H1 (cell line): ENCODE data around the gene PLA2G1B.

Experiments used
- CREB1 ChIP-seq: IDR thresholded peaks from 2 replicates; pipeline ENCODE4 v1.6.1; 2012; ENCODE audit warnings: inconsistent platforms
- CTBP2 ChIP-seq: IDR thresholded peaks from 2 replicates; pipeline ENCODE4 v1.7.0; 2011; ENCODE audit warnings: borderline replicate concordance, mild to moderate bottlenecking, moderate library complexity, mixed read lengths, low read length; ENCODE audit not compliant: insufficient read depth, insufficient read length
- EGR1 ChIP-seq: IDR thresholded peaks from 2 replicates; pipeline ENCODE4 v1.6.1; 2011; ENCODE audit warnings: low read depth, low read length, borderline replicate concordance
- EZH2 ChIP-seq: fragments of 200-600 bp; sonication (generic); IDR thresholded peaks from 2 replicates; pipeline ENCODE4 v1.7.1; 2012; ENCODE audit warnings: low read depth, mild to moderate bottlenecking, moderate library complexity, low read length, inconsistent platforms; ENCODE audit not compliant: severe bottlenecking
- KDM5A ChIP-seq: fragments of 200-600 bp; IDR thresholded peaks from 2 replicates; pipeline ENCODE4 v1.7.1; 2012; ENCODE audit warnings: mild to moderate bottlenecking, low read length, inconsistent platforms, mixed read lengths
- PHF8 ChIP-seq: fragments of 200-600 bp; sonication (generic); conservative IDR thresholded peaks from 2 replicates; pipeline ENCODE4 v1.7.1; 2012; ENCODE audit warnings: low read depth, mild to moderate bottlenecking, inconsistent platforms, low read length, moderate library complexity
- POLR2AphosphoS5 ChIP-seq: IDR thresholded peaks from 2 replicates; pipeline ENCODE4 v1.6.1; 2011; ENCODE audit warnings: low read depth, low read length
- SIN3A ChIP-seq, 2 experiments: IDR thresholded peaks in 1 of 2; conservative IDR thresholded peaks in 1 of 2; 2 replicates each; pipeline ENCODE4 v1.6.1; 2011 to 2012; ENCODE audit warnings: low read length in 2 of 2, improper control_type of control experiment in 1 of 2, low read depth in 1 of 2, mild to moderate bottlenecking in 1 of 2
- SUZ12 ChIP-seq: fragments of 200-600 bp; sonication (generic); IDR thresholded peaks from 2 replicates; pipeline ENCODE4 v1.6.1; 2012; ENCODE audit warnings: mild to moderate bottlenecking, inconsistent platforms, low read length, moderate library complexity, mixed read lengths
- YY1 ChIP-seq: IDR thresholded peaks from 2 replicates; pipeline ENCODE4 v1.6.1; 2011; ENCODE audit warnings: low read depth, mild to moderate bottlenecking, low read length
- TF ChIP-seq, protein P1 (sequence below), 3 experiments: IDR thresholded peaks; 1 replicate in 2 of 3; 2 replicates in 1 of 3; pipeline versions ENCODE4 v1.5.1 to v1.6.1; 2011; ENCODE audit warnings: low read length in 3 of 3, mild to moderate bottlenecking in 3 of 3, inconsistent platforms in 2 of 3, low read depth in 1 of 3, moderate library complexity in 1 of 3; ENCODE audit not compliant: insufficient read depth in 1 of 3; ENCODE audit errors: control extremely low read depth in 1 of 3

DNA sequence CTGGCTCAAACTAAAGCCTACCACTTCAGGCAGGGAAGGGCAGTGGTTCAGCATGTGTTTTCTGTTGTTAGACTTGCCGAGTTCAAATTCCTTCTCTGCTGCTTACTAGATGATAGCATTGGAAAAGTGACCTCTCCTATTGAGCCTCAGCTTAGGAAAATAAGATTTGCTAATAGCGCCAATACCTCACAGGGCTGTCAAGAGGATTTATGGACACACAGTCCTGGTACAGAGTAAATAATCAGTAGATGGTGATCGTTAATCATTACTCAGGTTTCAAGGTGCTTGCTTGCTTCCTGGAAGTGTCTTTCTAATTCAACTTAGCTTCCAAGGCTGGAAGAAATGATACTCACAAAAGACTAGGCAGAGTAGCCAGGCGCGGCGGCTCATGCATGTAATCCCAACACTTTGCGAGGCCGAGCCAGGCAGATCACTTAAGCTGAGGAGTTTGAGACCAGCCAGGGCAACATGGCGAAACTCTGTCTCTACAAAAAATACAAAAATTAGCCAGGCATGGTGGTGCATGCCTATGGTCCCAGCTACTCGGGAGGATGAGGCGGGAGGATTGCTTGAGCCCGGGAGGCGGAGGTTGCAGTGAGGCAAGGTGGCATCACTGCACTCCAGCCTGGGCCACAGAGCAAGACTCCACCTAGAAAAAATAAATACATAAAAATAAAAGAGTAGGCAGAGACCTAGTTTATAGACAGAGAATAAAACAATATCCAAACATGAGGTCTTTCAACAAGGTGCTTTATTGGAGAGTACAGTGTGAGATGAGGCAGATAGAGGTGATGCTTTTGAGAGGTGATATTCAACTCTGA lies 6.0 kb downstream of the PLA2G1B start:
- no peak for TF ChIP-seq SIN3A (conservative IDR thresholded peaks at IDR 0.05 in 1 of 2, IDR thresholded peaks at IDR 0.05 in 1 of 2; ENCODE audit: low read depth in 1 of 2, low read length in 2 of 2)
- TF ChIP-seq, protein P1, sequence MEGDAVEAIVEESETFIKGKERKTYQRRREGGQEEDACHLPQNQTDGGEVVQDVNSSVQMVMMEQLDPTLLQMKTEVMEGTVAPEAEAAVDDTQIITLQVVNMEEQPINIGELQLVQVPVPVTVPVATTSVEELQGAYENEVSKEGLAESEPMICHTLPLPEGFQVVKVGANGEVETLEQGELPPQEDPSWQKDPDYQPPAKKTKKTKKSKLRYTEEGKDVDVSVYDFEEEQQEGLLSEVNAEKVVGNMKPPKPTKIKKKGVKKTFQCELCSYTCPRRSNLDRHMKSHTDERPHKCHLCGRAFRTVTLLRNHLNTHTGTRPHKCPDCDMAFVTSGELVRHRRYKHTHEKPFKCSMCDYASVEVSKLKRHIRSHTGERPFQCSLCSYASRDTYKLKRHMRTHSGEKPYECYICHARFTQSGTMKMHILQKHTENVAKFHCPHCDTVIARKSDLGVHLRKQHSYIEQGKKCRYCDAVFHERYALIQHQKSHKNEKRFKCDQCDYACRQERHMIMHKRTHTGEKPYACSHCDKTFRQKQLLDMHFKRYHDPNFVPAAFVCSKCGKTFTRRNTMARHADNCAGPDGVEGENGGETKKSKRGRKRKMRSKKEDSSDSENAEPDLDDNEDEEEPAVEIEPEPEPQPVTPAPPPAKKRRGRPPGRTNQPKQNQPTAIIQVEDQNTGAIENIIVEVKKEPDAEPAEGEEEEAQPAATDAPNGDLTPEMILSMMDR (IDR thresholded peaks at IDR 0.05; ENCODE audit: control extremely low read depth in 1 of 3, insufficient read depth in 1 of 3, low read depth in 1 of 3, low read length in 3 of 3), result no peak
- no peak for TF ChIP-seq POLR2AphosphoS5
- TF ChIP-seq CTBP2, result no peak
- no peak for TF ChIP-seq EZH2
- TF ChIP-seq CREB1, result no peak
- TF ChIP-seq PHF8, result no peak
- no peak for TF ChIP-seq KDM5A
- no peak for TF ChIP-seq SUZ12
- TF ChIP-seq EGR1, result no peak
- no peak for TF ChIP-seq YY1
